Colonic mucosa (tissue), 4 donors: Measurements from ENCODE around the gene ZNF526. TPM values are rescaled to one million over a fixed set of nuclear protein-coding genes. Genes with fewer than 3 reads are reported as not detected.

ENCODE experiments used
- DNase-seq: peaks from one replicate; pipeline ENCODE4 v3.0.0-alpha.2; 2020
- H3K27ac ChIP-seq: fragments of 200-600 bp; one replicate; pipeline ENCODE4 v1.8.0; 2021
- H3K27me3 ChIP-seq: fragments of 200-600 bp; one replicate; pipeline ENCODE4 v1.8.0; 2021
- H3K36me3 ChIP-seq: fragments of 200-600 bp; one replicate; pipeline ENCODE4 v1.8.0; 2021
- H3K4me1 ChIP-seq: fragments of 200-600 bp; one replicate; pipeline ENCODE4 v1.8.0; 2021; ENCODE audit warnings: mild to moderate bottlenecking
- H3K4me3 ChIP-seq: fragments of 200-600 bp; one replicate; pipeline ENCODE4 v1.8.0; 2021
- H3K9ac ChIP-seq, 2 donors: one replicate each; pipeline ENCODE4 v1.7.0; 2013; ENCODE audit warnings: control low read depth in 2 of 2, low read depth in 2 of 2, low read length in 2 of 2
- H3K9me3 ChIP-seq: fragments of 200-600 bp; one replicate; pipeline ENCODE4 v1.8.0; 2021
- CTCF ChIP-seq: fragments of 200-600 bp; IDR thresholded peaks from one replicate; pipeline ENCODE4 v1.8.0; 2022; ENCODE audit warnings: antibody characterized with exemption, mild to moderate bottlenecking
- intact Hi-C: fragments of 100-400 bp; cut with DNase I; formaldehyde crosslinking; loops from one replicate; pipeline ENCODE4 v1.14.1; 2022
- total RNA-seq, 2 donors: library from RNA; stranded (reverse); fragmentation: NEBNext Ultra II Directional in 1 of 2; extraction: Animal tissue kit (Norgen Biotek cat#: 25700) in 1 of 2; gene quantifications; one replicate each; pipeline ENCODE4 v1.2.1, GENCODE V29; 2021
- donor health status: healthy.
- donor health status: DM: no; HTN: no; CAD: no.
- donor health status: DM: no; HTN: no; CAD: no.

Gene ZNF526
- total RNA-seq, 2 donors from 2014 or later = 9.3 to 12.8 TPM

- Histone ChIP-seq H3K9ac (no peak overlapping the region), H3K4me3 (no peak overlapping the region), H3K27ac (no peak overlapping the region), H3K27me3 (no peaks in the 10 kb centered on the region), H3K9me3 (no peaks in the 10 kb centered on the region), H3K36me3 (no peaks in the 10 kb centered on the region), H3K4me1 (no peaks in the 10 kb centered on the region)
- TF ChIP-seq CTCF = no peak
- no peak for DNase-seq
- intact Hi-C loops = no loop called here
Measured at GRCh38 chr19:42230571-42230970, 10.5 kb downstream of the ZNF526 start.

- no peak for TF ChIP-seq CTCF
- DNase-seq = no peak
- no peak overlapping the region for H3K4me3 ChIP-seq
- no peaks in the 10 kb centered on the region for H3K4me1 ChIP-seq
- no peaks in the 10 kb centered on the region for H3K9me3 ChIP-seq
- intact Hi-C loops = no loop called here
- no peaks in the 10 kb centered on the region for H3K27me3 ChIP-seq
- no peak overlapping the region for H3K9ac ChIP-seq
- no peak overlapping the region for H3K27ac ChIP-seq
- H3K36me3 ChIP-seq = no peaks in the 10 kb centered on the region
Measured at GRCh38 chr19:42232435-42232834, 12.3 kb downstream of the ZNF526 start.

GRCh38 chr19:42233106-42233505 is 13.0 kb downstream of the ZNF526 start:
- H3K4me3 ChIP-seq = no peak overlapping the region
- no peaks in the 10 kb centered on the region for H3K36me3 ChIP-seq
- intact Hi-C loops = no loop called here
- H3K9ac ChIP-seq = peak overlapping the region in 1 of 2 donors; percentile 19
- DNase-seq = no peak
- no peaks in the 10 kb centered on the region for H3K27me3 ChIP-seq
- no peaks in the 10 kb centered on the region for H3K9me3 ChIP-seq
- no peak overlapping the region for H3K27ac ChIP-seq
- H3K4me1 ChIP-seq = no peaks in the 10 kb centered on the region
- TF ChIP-seq CTCF = no peak

DNA sequence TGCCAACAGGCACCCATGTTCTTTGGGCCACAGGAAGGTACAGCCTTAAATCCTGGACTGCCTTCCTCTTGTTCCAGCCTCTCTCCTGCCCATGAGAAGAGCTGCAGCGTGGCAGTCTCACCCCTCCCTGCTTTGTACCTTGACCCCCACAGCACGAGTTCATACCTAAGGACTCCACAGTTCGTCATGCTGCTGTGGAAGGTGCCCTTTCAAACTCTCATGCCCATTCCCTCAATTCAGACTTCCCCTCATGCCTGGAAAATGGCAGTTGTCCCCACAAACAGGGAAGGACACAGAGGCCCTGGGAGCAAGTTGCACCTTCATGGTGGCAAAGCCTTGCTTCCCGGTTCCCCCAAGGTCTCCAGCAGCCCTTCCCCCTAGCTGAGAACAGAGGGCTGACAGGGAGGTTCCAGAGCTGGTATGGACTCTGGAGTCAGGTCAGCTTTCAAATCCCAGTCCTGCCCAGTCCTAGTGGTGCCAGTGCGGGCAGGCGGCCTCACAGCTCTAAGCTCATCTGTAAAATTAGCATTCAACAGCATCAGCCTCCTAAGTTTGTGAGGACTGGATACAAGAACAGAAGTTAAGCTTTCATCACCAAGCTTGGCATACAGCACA is 13.7 kb downstream of the ZNF526 start:
- H3K36me3 ChIP-seq = no peaks in the 10 kb centered on the region
- intact Hi-C loops = no loop called here
- TF ChIP-seq CTCF = no peak

DNA sequence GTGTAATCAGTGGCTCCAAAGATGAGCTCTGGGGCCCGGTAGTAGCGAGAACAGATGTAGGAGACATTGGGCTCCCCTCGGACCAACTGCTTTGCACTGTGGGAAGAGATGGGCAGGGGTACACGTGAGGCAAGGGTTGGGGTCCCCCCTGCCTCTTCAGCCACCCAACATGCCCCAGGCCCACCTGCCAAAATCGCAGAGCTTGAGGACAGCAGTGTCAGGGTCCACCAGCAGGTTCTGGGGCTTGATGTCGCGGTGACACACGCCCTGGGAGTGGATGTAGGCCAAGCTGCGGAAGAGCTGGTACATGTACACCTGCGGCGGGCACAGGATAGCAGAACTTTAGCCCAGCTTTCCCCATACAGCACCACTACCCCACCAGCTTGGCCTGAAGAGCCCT is 14.3 kb downstream of the ZNF526 start:
- Histone ChIP-seq H3K9me3 (no peaks in the 10 kb centered on the region), H3K27ac (no peak overlapping the region), H3K9ac (no peak overlapping the region), H3K4me1 (no peaks in the 10 kb centered on the region), H3K36me3 (no peaks in the 10 kb centered on the region), H3K4me3 (no peak overlapping the region), H3K27me3 (no peaks in the 10 kb centered on the region)
- TF ChIP-seq CTCF = no peak
- intact Hi-C loops = no loop called here
- DNase-seq = no peak

More for the DNA sequence above, 13.7 kb downstream of the ZNF526 start:
- Histone ChIP-seq H3K27ac (peak overlapping the region; percentile 12), H3K9ac (peak overlapping the region in 1 of 2 donors; percentile 26), H3K4me3 (no peak overlapping the region), H3K27me3 (no peaks in the 10 kb centered on the region), H3K4me1 (no peaks in the 10 kb centered on the region), H3K9me3 (no peaks in the 10 kb centered on the region)
- DNase-seq = no peak
